ENCODE data around the gene RNF213. TPM values are rescaled to one million over a fixed set of nuclear protein-coding genes. Genes with fewer than 3 reads are reported as not detected.

The RNF213 gene
- total RNA-seq, 6 experiments from 2014 or later, result 59.1 to 87.7 (median 73.0) TPM

DNA sequence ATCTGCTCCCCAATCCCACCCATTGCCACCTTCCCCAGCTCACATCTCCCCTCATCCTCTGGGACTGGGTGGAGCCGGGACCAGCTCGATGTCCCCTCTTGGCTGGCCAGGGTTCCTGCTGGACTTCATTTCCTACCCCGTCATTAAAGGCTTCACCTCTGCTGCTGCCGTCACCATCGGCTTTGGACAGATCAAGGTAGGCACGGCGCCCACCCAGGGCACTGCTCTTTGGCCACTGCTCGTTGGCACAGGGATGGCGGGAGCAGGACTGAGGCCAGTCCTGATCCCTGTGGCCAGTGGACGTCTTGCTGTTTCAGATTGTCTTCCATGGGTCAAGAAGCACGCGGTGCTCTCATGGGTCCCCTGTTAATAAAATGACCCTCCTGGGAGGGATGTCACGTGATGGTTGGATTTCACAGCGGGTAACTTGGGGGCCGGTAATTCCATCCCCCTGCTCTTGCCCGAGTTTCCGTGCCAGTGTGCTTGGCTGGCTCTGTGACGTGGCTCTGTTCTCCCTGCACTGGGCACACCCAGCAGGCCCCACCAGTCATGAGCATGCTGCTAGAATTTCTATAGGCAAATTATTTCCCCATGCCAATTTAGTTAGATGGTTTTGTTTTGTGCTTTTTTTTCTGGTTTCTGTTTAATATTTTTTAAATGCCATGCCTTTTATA lies 37.4 kb upstream of the RNF213 start:
- no peak for ATAC-seq
- intact Hi-C loops (cut with DNase I), result no loop called here

DNA sequence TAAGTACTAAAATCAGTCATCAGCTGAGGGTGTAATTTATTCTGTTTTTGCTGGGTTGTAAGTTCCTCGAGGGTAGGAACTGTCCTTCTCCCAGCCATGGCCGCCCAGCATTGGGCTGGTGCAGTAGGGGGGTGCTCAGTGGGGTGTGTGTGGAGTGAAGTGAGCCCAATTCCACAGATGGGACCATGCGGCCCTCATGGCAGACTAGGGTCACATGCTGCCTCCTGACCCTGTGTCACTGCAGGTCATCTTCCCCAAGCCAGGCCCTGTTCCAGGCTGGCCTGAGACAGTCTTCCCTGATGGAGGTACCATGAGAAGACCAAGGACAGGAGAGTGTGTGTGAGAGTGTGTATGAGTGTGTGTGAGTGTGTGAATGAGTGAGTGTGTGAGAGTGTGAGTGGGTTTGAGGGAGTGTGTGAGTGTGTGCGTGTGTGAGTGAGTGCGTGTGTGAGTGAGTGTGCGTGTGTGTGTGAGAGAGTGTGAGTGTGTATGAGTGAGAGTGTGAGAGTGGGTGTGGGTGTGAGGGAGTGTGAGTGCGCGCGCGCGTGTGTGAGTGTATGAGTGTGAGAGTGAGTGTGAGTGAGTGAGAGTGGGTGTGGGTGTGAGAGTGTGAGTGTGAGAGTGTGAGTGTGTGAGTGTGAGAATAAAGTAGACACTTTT lies 36.7 kb upstream of the RNF213 start:
- WGBS (ENCODE audit: insufficient coverage, low coverage, low lambda C conversion rate, missing lambda C conversion rate), result 85% methylated on average over 10 of the region's 11 CpGs
- DNase-seq (no peak), ATAC-seq (no peak)
- Histone ChIP-seq H3K4me3 (no peak overlapping the region), H3K36me3 (no peaks in the 10 kb centered on the region), H3K27me3 (no peaks in the 10 kb centered on the region), H3K27ac (no peak overlapping the region), H3K4me1 (peaks cover 0 to 6% (median 2%) of the 10 kb centered on the region in 4 donors), H3K9me3 (no peaks in the 10 kb centered on the region)
- intact Hi-C loops (cut with DNase I), result no loop called here
- TF ChIP-seq POLR2A (IDR thresholded peaks at IDR 0.05), result no peak
- TF ChIP-seq, protein P1, sequence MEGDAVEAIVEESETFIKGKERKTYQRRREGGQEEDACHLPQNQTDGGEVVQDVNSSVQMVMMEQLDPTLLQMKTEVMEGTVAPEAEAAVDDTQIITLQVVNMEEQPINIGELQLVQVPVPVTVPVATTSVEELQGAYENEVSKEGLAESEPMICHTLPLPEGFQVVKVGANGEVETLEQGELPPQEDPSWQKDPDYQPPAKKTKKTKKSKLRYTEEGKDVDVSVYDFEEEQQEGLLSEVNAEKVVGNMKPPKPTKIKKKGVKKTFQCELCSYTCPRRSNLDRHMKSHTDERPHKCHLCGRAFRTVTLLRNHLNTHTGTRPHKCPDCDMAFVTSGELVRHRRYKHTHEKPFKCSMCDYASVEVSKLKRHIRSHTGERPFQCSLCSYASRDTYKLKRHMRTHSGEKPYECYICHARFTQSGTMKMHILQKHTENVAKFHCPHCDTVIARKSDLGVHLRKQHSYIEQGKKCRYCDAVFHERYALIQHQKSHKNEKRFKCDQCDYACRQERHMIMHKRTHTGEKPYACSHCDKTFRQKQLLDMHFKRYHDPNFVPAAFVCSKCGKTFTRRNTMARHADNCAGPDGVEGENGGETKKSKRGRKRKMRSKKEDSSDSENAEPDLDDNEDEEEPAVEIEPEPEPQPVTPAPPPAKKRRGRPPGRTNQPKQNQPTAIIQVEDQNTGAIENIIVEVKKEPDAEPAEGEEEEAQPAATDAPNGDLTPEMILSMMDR (IDR thresholded peaks at IDR 0.05), result no peak

More for the DNA sequence above, 37.4 kb upstream of the RNF213 start:
- Histone ChIP-seq H3K36me3 (no peaks in the 10 kb centered on the region), H3K4me1 (peaks cover 0 to 6% (median 2%) of the 10 kb centered on the region in 4 donors), H3K27me3 (no peaks in the 10 kb centered on the region), H3K27ac (no peak overlapping the region), H3K9me3 (no peaks in the 10 kb centered on the region), H3K4me3 (no peak overlapping the region)
- DNase-seq, result no peak
- TF ChIP-seq POLR2A (IDR thresholded peaks at IDR 0.05), result no peak
- TF ChIP-seq, protein P1 (IDR thresholded peaks at IDR 0.05), result no peak
- 79% methylated on average over 8 of the region's 18 CpGs for WGBS (ENCODE audit: insufficient coverage, low coverage, low lambda C conversion rate, missing lambda C conversion rate)

GRCh38 chr17:80224683-80225082 lies 36.0 kb upstream of the RNF213 start:
- DNase-seq, result no peak
- intact Hi-C loops (cut with DNase I), result no loop called here
- Histone ChIP-seq H3K9me3 (no peaks in the 10 kb centered on the region), H3K27ac (no peak overlapping the region), H3K36me3 (no peaks in the 10 kb centered on the region), H3K27me3 (no peaks in the 10 kb centered on the region), H3K4me3 (no peak overlapping the region), H3K4me1 (peaks cover 0 to 6% (median 0%) of the 10 kb centered on the region in 4 donors)
- no peak for TF ChIP-seq POLR2A (IDR thresholded peaks at IDR 0.05)
- TF ChIP-seq, protein P1 (IDR thresholded peaks at IDR 0.05), result no peak
- 100% methylated on average over 1 of the region's 6 CpGs for WGBS (ENCODE audit: insufficient coverage, low coverage, low lambda C conversion rate, missing lambda C conversion rate)
- no peak for ATAC-seq

- ATAC-seq (no peak), DNase-seq (no peak)
- Histone ChIP-seq H3K4me1 (peaks cover 0 to 6% (median 0%) of the 10 kb centered on the region in 4 donors), H3K27me3 (no peaks in the 10 kb centered on the region), H3K4me3 (no peak overlapping the region), H3K36me3 (no peaks in the 10 kb centered on the region), H3K9me3 (no peaks in the 10 kb centered on the region), H3K27ac (no peak overlapping the region)
- TF ChIP-seq POLR2A (IDR thresholded peaks at IDR 0.05), result no peak
- TF ChIP-seq, protein P1 (IDR thresholded peaks at IDR 0.05), result no peak
- intact Hi-C loops (cut with DNase I), result no loop called here
- 92% methylated on average over 2 of the region's 6 CpGs for WGBS (ENCODE audit: insufficient coverage, low coverage, low lambda C conversion rate, missing lambda C conversion rate)
These were observed 35.4 kb upstream of the RNF213 start for GRCh38 chr17:80225230-80225629.
